MM.1S (cell line): Measurements from ENCODE around the gene CPAMD8.

Experiments
- DNase-seq: peaks from one replicate; pipeline ENCODE4 v3.0.0-alpha.2; 2015
- H2AFZ ChIP-seq: fragments of 300-600 bp; sonication (generic); 2 replicates; pipeline ENCODE4 v1.6.0; 2016; ENCODE audit warnings: antibody characterized with exemption, low read length
- H3F3A ChIP-seq: fragments of 300-600 bp; sonication (generic); 2 replicates; pipeline ENCODE4 v1.6.1; 2016; ENCODE audit warnings: mild to moderate bottlenecking, antibody characterized with exemption, low read length, moderate library complexity, mixed read lengths; ENCODE audit not compliant: insufficient read depth
- H3K27ac ChIP-seq: fragments of 300-600 bp; sonication (generic); 2 replicates; pipeline ENCODE4 v1.5.1; 2016; ENCODE audit warnings: mild to moderate bottlenecking, low read length
- H3K27me3 ChIP-seq: fragments of 300-600 bp; sonication (generic); replicated peaks from 2 replicates; pipeline ENCODE4 v1.6.0; 2016; ENCODE audit warnings: low read length; ENCODE audit not compliant: insufficient read depth
- H3K36me3 ChIP-seq: fragments of 300-600 bp; sonication (generic); replicated peaks from 2 replicates; pipeline ENCODE4 v1.6.1; 2016; ENCODE audit warnings: mild to moderate bottlenecking, low read length, mixed read lengths; ENCODE audit not compliant: insufficient read depth
- H3K4me1 ChIP-seq: fragments of 300-600 bp; sonication (generic); 2 replicates; pipeline ENCODE4 v1.6.1; 2016; ENCODE audit warnings: low read length, mixed read lengths
- H3K4me2 ChIP-seq: fragments of 300-600 bp; sonication (generic); 2 replicates; pipeline ENCODE4 v1.6.0; 2016; ENCODE audit warnings: low read depth, low read length
- H3K4me3 ChIP-seq: fragments of 300-600 bp; sonication (generic); 2 replicates; pipeline ENCODE4 v1.5.1; 2016; ENCODE audit warnings: low read length, mixed read lengths
- H3K79me2 ChIP-seq: fragments of 300-600 bp; sonication (generic); 2 replicates; pipeline ENCODE4 v1.6.1; 2016; ENCODE audit warnings: mixed run types, low read length, mixed read lengths
- H3K9ac ChIP-seq: fragments of 300-600 bp; sonication (generic); 2 replicates; pipeline ENCODE4 v1.6.1; 2016; ENCODE audit warnings: low read length, mixed read lengths
- H3K9me2 ChIP-seq: fragments of 300-600 bp; sonication (generic); replicated peaks from 2 replicates; pipeline ENCODE4 v1.6.1; 2016; ENCODE audit warnings: mild to moderate bottlenecking, low read length, mixed read lengths; ENCODE audit not compliant: insufficient read depth
- H3K9me3 ChIP-seq: fragments of 300-600 bp; sonication (generic); replicated peaks from 2 replicates; pipeline ENCODE4 v1.6.1; 2016; ENCODE audit warnings: mild to moderate bottlenecking, low read length, mixed read lengths; ENCODE audit not compliant: insufficient read depth
- H4K20me1 ChIP-seq: fragments of 300-600 bp; sonication (generic); 2 replicates; pipeline ENCODE4 v1.6.1; 2016; ENCODE audit warnings: mild to moderate bottlenecking, low read length, moderate library complexity, mixed read lengths; ENCODE audit not compliant: insufficient read depth
- EZH2 ChIP-seq: fragments of 300-600 bp; sonication (generic); optimal IDR thresholded peaks from 2 replicates; pipeline ENCODE3; 2017; ENCODE audit warnings: low read depth, mild to moderate bottlenecking, antibody characterized with exemption, low read length, mixed read lengths
- EZH2phosphoT487 ChIP-seq: fragments of 300-600 bp; sonication (generic); IDR thresholded peaks from 2 replicates; pipeline ENCODE4 v1.6.1; 2018; ENCODE audit warnings: antibody characterized with exemption, low read length
- TF ChIP-seq, protein P1 (sequence below): fragments of 300-600 bp; sonication (generic); IDR thresholded peaks from 2 replicates; pipeline ENCODE4 v1.5.1; 2016; ENCODE audit warnings: antibody characterized with exemption, low read length, mixed read lengths

Gene CPAMD8

DNA sequence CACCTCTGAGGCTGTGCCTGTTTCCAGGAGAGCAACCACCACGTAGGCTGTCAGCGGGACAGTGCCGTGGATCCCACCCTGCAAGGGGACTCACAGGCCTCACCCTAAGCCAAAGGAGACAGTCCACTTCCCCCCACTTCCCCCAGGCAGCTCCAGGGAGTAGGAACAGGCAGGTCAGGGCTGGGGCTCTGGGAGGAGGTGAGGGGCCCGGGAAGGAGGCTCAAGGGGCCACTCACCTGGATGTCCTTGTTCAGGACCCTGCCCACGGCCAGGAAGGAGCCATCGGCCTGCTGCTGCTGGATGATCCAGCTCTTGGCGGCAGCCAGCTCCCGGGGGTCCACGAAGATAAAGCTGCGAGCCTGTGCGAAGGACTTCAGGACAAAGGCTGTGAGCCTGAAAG, 112.2 kb downstream of the CPAMD8 start:
- DNase-seq: no peak
- no peaks in the 10 kb centered on the region for H3K9me2 ChIP-seq
- no peak overlapping the region for H3K4me3 ChIP-seq
- peaks cover 73% of the 10 kb centered on the region for H3K27me3 ChIP-seq
- no peak overlapping the region for H3K9ac ChIP-seq
- no peak overlapping the region for H3K27ac ChIP-seq
- no peaks in the 10 kb centered on the region for H3K36me3 ChIP-seq
- no peaks in the 10 kb centered on the region for H3K79me2 ChIP-seq
- no peaks in the 10 kb centered on the region for H3K9me3 ChIP-seq
- no peak overlapping the region for H2AFZ ChIP-seq
- no peaks in the 10 kb centered on the region for H3K4me1 ChIP-seq
- H3F3A ChIP-seq: no peaks in the 10 kb centered on the region
- no peaks in the 10 kb centered on the region for H4K20me1 ChIP-seq
- no peak overlapping the region for H3K4me2 ChIP-seq
- TF ChIP-seq, protein P1, sequence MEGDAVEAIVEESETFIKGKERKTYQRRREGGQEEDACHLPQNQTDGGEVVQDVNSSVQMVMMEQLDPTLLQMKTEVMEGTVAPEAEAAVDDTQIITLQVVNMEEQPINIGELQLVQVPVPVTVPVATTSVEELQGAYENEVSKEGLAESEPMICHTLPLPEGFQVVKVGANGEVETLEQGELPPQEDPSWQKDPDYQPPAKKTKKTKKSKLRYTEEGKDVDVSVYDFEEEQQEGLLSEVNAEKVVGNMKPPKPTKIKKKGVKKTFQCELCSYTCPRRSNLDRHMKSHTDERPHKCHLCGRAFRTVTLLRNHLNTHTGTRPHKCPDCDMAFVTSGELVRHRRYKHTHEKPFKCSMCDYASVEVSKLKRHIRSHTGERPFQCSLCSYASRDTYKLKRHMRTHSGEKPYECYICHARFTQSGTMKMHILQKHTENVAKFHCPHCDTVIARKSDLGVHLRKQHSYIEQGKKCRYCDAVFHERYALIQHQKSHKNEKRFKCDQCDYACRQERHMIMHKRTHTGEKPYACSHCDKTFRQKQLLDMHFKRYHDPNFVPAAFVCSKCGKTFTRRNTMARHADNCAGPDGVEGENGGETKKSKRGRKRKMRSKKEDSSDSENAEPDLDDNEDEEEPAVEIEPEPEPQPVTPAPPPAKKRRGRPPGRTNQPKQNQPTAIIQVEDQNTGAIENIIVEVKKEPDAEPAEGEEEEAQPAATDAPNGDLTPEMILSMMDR: no peak
- TF ChIP-seq EZH2: no peak
- TF ChIP-seq EZH2phosphoT487: no peak

- H2AFZ ChIP-seq: no peak overlapping the region
- H3K27me3 ChIP-seq: peaks cover 68% of the 10 kb centered on the region
- no peak for DNase-seq
- TF ChIP-seq EZH2phosphoT487: no peak
- TF ChIP-seq EZH2: no peak
- TF ChIP-seq, protein P1: no peak
- no peak overlapping the region for H3K4me3 ChIP-seq
- H3F3A ChIP-seq: no peaks in the 10 kb centered on the region
- no peak overlapping the region for H3K27ac ChIP-seq
- H3K9me2 ChIP-seq: no peaks in the 10 kb centered on the region
- H4K20me1 ChIP-seq: no peaks in the 10 kb centered on the region
- H3K9ac ChIP-seq: no peak overlapping the region
- H3K79me2 ChIP-seq: no peaks in the 10 kb centered on the region
- no peaks in the 10 kb centered on the region for H3K9me3 ChIP-seq
- H3K4me2 ChIP-seq: no peak overlapping the region
- H3K4me1 ChIP-seq: no peaks in the 10 kb centered on the region
- no peaks in the 10 kb centered on the region for H3K36me3 ChIP-seq
These were observed 113.8 kb downstream of the CPAMD8 start for GRCh38 chr19:16912780-16913179.

DNA sequence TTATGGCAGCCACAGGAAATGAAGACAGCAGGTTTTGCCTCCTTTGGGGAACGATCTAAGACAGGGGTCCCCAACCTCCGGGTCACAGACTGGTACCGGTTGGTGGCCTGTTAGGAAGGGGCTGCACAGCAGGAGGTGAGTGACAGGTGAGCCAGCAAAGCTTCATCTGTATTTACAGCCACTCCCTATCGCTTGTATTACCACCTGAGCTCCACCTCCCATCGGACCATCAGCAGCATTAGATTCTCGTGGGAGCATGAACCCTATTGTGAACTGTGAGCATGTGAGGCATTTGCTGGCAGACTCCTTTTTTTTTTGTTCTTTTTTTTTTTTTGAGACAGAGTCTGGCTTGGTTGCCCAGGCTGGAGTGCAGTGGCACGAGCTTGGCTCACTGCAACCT, 115.6 kb downstream of the CPAMD8 start:
- no peak for DNase-seq
- Histone ChIP-seq H3K27ac (no peak overlapping the region), H3K9ac (no peak overlapping the region), H3F3A (no peaks in the 10 kb centered on the region), H3K4me1 (no peaks in the 10 kb centered on the region), H3K27me3 (peaks cover 56% of the 10 kb centered on the region), H3K36me3 (no peaks in the 10 kb centered on the region), H3K79me2 (no peaks in the 10 kb centered on the region), H3K9me2 (no peaks in the 10 kb centered on the region), H4K20me1 (no peaks in the 10 kb centered on the region), H3K4me2 (no peak overlapping the region), H3K9me3 (no peaks in the 10 kb centered on the region), H2AFZ (no peak overlapping the region), H3K4me3 (no peak overlapping the region)
- TF ChIP-seq EZH2: no peak

GRCh38 chr19:16908759-16909158, 117.9 kb downstream of the CPAMD8 start:
- Histone ChIP-seq H3K36me3 (no peaks in the 10 kb centered on the region), H3K9me3 (no peaks in the 10 kb centered on the region), H2AFZ (no peak overlapping the region), H3K4me3 (no peak overlapping the region), H3K27ac (no peak overlapping the region), H3K4me1 (no peaks in the 10 kb centered on the region), H3K27me3 (peaks cover 52% of the 10 kb centered on the region), H4K20me1 (no peaks in the 10 kb centered on the region), H3K9ac (no peak overlapping the region), H3K4me2 (no peak overlapping the region), H3K79me2 (no peaks in the 10 kb centered on the region), H3F3A (no peaks in the 10 kb centered on the region), H3K9me2 (no peaks in the 10 kb centered on the region)
- TF ChIP-seq, protein P1: no peak
- no peak for TF ChIP-seq EZH2
- no peak for TF ChIP-seq EZH2phosphoT487
- no peak for DNase-seq
